Suprapubic skin (tissue), 4 donors: ENCODE measurements around the gene DZIP1L. TPM values are rescaled to one million over a fixed set of nuclear protein-coding genes. Genes with fewer than 3 reads are reported as not detected.
A peak's percentile ranks its signal among the peaks of the same experiment; 100 is the strongest.

Source experiments
- DNase-seq, 2 donors: peaks; one replicate each; pipeline ENCODE4 v3.0.0-alpha.2; 2019; ENCODE audit warnings: low spot score in 2 of 2
- H3K27ac ChIP-seq: fragments of 200-600 bp; sonication (generic); one replicate; pipeline ENCODE4 v1.5.1; 2019
- H3K27me3 ChIP-seq: fragments of 200-600 bp; sonication (generic); one replicate; pipeline ENCODE4 v1.5.1; 2019
- H3K36me3 ChIP-seq: fragments of 200-600 bp; sonication (generic); one replicate; pipeline ENCODE4 v1.5.1; 2019
- H3K4me1 ChIP-seq: fragments of 200-600 bp; sonication (generic); one replicate; pipeline ENCODE4 v1.5.1; 2019
- H3K4me3 ChIP-seq: fragments of 200-600 bp; sonication (generic); one replicate; pipeline ENCODE4 v1.5.1; 2019; ENCODE audit warnings: mild to moderate bottlenecking
- H3K9me3 ChIP-seq: fragments of 200-600 bp; sonication (generic); one replicate; pipeline ENCODE4 v1.5.1; 2019
- CTCF ChIP-seq, 2 donors: fragments of 200-600 bp in 1 of 2; fragments of 450-650 bp in 1 of 2; sonication (generic) in 1 of 2; IDR thresholded peaks; one replicate each; pipeline ENCODE4 v1.5.1; 2016 to 2019; ENCODE audit warnings: antibody characterized with exemption in 2 of 2, mild to moderate bottlenecking in 1 of 2, moderate library complexity in 1 of 2
- EP300 ChIP-seq: sonication (generic); formaldehyde crosslinking; IDR thresholded peaks from one replicate; pipeline ENCODE4 v1.6.1; 2017; ENCODE audit warnings: antibody characterized with exemption
- POLR2A ChIP-seq, 2 donors: fragments of 450-650 bp; IDR thresholded peaks; one replicate each; pipeline ENCODE4 v1.6.1; 2017; ENCODE audit warnings: antibody characterized with exemption in 2 of 2, mild to moderate bottlenecking in 2 of 2, moderate library complexity in 2 of 2
- POLR2AphosphoS5 ChIP-seq, 3 donors: sonication (generic); formaldehyde crosslinking; IDR thresholded peaks; one replicate each; pipeline ENCODE4 v1.6.1; 2017; ENCODE audit warnings: antibody characterized with exemption in 3 of 3
- WGBS: methylation state at CpG from one replicate; pipeline ENCODE4 v1.1.5; 2018; 5-methylcytosine and 5-hydroxymethylcytosine counted together
- total RNA-seq, 4 donors: library from RNA; depleted of rRNA; stranded (reverse); fragments of >200 nt; gene quantifications; one replicate each; pipeline ENCODE4 v1.1.0, GENCODE V29; 2016

The DZIP1L gene
- total RNA-seq, 4 donors from 2014 or later = 16.4 to 129 (median 18.3) TPM

DNA sequence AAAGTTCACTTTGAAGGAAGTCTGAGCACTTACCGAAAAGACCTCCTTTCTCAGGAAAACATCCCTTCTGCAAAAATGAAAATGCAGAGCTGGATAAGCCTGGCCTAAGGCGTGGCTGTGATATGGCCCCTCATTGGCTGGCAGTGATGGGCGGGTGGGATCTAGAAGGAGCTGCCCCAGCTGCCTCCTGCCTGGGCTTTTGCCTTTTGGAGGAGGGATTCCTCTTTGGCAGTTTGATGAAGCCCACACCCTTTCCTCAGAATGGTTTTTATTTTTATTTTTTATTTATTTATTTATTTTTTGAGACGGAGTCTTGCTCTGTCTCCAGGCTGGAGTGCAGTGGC lies 4.0 kb upstream of the DZIP1L start:
- peaks cover 22% of the 10 kb centered on the region for H3K4me1 ChIP-seq
- H3K27me3 ChIP-seq = no peaks in the 10 kb centered on the region
- WGBS = 58% methylated on average over 4 of the region's 4 CpGs
- no peak for DNase-seq
- no peak overlapping the region for H3K4me3 ChIP-seq
- no peaks in the 10 kb centered on the region for H3K9me3 ChIP-seq
- TF ChIP-seq POLR2AphosphoS5 (IDR thresholded peaks at IDR 0.05) (no peak), CTCF (IDR thresholded peaks at IDR 0.05) (no peak), EP300 (no peak), POLR2A (IDR thresholded peaks at IDR 0.05) (no peak)
- H3K36me3 ChIP-seq = no peaks in the 10 kb centered on the region
- no peak overlapping the region for H3K27ac ChIP-seq

GRCh38 chr3:138118612-138119422 lies 3.4 kb upstream of the DZIP1L start:
- no peaks in the 10 kb centered on the region for H3K36me3 ChIP-seq
- peak in 1 of 2 donors; percentile 83 for DNase-seq
- no peaks in the 10 kb centered on the region for H3K27me3 ChIP-seq
- H3K9me3 ChIP-seq = no peaks in the 10 kb centered on the region
- H3K4me1 ChIP-seq = peaks cover 28% of the 10 kb centered on the region
- TF ChIP-seq CTCF (IDR thresholded peaks at IDR 0.05) (peak; percentile 45 to 78), EP300 (no peak)
- WGBS = 30% methylated on average over 8 of the region's 8 CpGs
- H3K27ac ChIP-seq = no peak overlapping the region
- no peak overlapping the region for H3K4me3 ChIP-seq

DNA sequence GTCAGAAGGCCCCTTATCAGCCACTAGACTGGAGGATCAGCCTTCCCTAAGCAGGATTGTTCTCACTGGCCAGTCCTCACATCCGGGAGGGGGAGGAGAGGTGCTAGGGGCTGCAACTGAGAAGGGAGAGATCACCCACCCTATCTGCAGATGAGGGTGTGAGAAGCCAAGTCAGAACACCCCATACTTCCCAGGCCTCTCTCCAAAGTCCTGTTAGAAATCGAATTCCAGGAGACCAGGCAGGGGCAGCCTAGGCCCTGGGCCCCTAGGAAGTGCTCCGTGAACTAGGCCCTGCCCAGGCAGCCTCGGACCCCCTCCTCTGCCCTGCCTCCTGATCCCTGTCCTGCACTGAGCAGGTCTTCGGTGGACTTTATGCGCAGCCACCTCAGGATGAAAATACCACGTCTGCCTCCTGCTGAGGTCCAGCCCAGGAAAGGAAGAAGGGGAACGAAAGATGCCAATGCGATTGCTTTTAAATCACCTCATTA lies 933 bp downstream of the DZIP1L start:
- Histone ChIP-seq H3K4me3 (peak overlapping the region; percentile 86), H3K9me3 (no peaks in the 10 kb centered on the region), H3K36me3 (no peaks in the 10 kb centered on the region), H3K27ac (peak overlapping the region; percentile 91), H3K27me3 (no peaks in the 10 kb centered on the region), H3K4me1 (peaks cover 44% of the 10 kb centered on the region)
- no peak for TF ChIP-seq POLR2A (IDR thresholded peaks at IDR 0.05)
- 7% methylated on average over 7 of the region's 9 CpGs for WGBS
- no peak for DNase-seq

- Histone ChIP-seq H3K4me1 (peaks cover 41% of the 10 kb centered on the region), H3K27me3 (no peaks in the 10 kb centered on the region), H3K36me3 (no peaks in the 10 kb centered on the region), H3K27ac (peak overlapping the region; percentile 91), H3K9me3 (no peaks in the 10 kb centered on the region), H3K4me3 (no peak overlapping the region)
- TF ChIP-seq CTCF (IDR thresholded peaks at IDR 0.05) = no peak
- no peak for TF ChIP-seq EP300
- no peak for TF ChIP-seq POLR2A (IDR thresholded peaks at IDR 0.05)
- peak in 1 of 3 donors; percentile 15 for TF ChIP-seq POLR2AphosphoS5 (IDR thresholded peaks at IDR 0.05)
- no peak for DNase-seq
- 50% methylated on average over 1 of the region's 1 CpG for WGBS
Observed at GRCh38 chr3:138113326-138113725, 2.1 kb downstream of the DZIP1L start.

- Histone ChIP-seq H3K9me3 (no peaks in the 10 kb centered on the region), H3K4me1 (peaks cover 41% of the 10 kb centered on the region), H3K27me3 (no peaks in the 10 kb centered on the region), H3K4me3 (no peak overlapping the region), H3K36me3 (no peaks in the 10 kb centered on the region), H3K27ac (peak overlapping the region; percentile 91)
- no peak for DNase-seq
- TF ChIP-seq CTCF (IDR thresholded peaks at IDR 0.05) = no peak
- 47% methylated on average over 8 of the region's 8 CpGs for WGBS
Observed at GRCh38 chr3:138112362-138112761, 3.0 kb downstream of the DZIP1L start.

GRCh38 chr3:138105598-138105997 lies 9.8 kb downstream of the DZIP1L start:
- no peak overlapping the region for H3K27ac ChIP-seq

More at GRCh38 chr3:138105598-138105997, 9.8 kb downstream of the DZIP1L start:
- no peak for TF ChIP-seq CTCF (IDR thresholded peaks at IDR 0.05)
- no peaks in the 10 kb centered on the region for H3K27me3 ChIP-seq
- H3K36me3 ChIP-seq = peaks cover 25% of the 10 kb centered on the region
- no peak for DNase-seq
- WGBS = 97% methylated on average over 1 of the region's 1 CpG
- no peaks in the 10 kb centered on the region for H3K4me1 ChIP-seq
- no peaks in the 10 kb centered on the region for H3K9me3 ChIP-seq
- H3K4me3 ChIP-seq = no peak overlapping the region
